Urothelium cell line (cell line): Measurements from ENCODE around the gene PTPN2.
A peak's percentile ranks its signal among the peaks of the same experiment; 100 is the strongest.
"Not testable (repeated sequence)": the region's sequence is repeated elsewhere in the genome, so short reads cannot be mapped to it uniquely, and the experiment has no call there.

Experiments used
- DNase-seq: peaks from one replicate; pipeline ENCODE4 v3.0.0; 2011; ENCODE audit warnings: low spot score, mixed read lengths
- FAIRE-seq: peaks from 2 replicates; lab custom pipeline; 2011; peaks lifted over from hg19 to GRCh38; lab: Jason Lieb, UNC

Gene PTPN2

DNA sequence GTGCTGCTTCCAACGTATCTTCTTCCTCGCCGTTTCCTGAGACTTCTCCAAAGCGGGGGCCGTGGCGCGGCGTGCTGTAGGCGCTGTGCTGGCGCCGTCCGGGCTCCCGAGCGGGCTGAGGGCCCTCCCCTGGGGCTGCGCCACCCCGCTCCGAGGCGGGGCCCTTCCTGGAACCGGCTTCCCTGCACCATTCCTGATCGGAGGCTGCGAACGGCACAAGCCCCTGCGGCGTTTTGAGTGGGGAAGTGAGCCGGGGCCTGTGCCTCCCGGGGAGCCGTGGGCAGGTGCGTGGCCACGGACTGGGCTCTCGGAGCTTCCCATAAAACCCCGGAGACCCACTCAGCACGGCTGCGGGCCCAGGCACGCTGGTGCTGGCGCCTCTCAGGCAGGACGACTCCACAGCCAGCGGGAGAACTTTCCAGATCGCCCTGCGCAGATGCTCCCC is 106.5 kb downstream of the PTPN2 start:
- FAIRE-seq, result peak; percentile 17

GRCh38 chr18:12776821-12777471 is 107.1 kb downstream of the PTPN2 start:
- DNase-seq, result no peak
- FAIRE-seq, result no peak

More for the DNA sequence above, 106.5 kb downstream of the PTPN2 start:
- no peak for DNase-seq

DNA sequence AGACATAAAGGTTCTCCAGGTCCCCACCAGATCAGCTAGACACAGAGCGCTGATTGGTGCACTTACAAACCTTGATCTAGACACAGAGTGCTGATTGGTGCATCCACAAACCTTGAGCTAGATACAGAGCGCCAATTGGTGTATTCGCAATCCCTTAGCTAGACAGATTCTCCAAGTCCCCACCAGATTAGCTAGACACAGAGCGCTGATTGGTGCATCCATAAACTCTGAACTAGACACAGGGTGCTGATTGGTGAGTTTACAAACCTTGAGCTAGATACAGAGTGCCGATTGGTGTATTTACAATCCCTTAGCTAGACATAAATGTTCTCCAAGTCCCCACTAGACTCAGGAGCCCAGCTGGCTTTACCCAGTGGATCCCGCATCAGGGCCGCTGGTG is 107.6 kb downstream of the PTPN2 start:
- not testable (repeated sequence) for FAIRE-seq, DNase-seq

GRCh38 chr18:12774982-12775381 is 109.1 kb downstream of the PTPN2 start:
- DNase-seq, result peak; percentile 72
- FAIRE-seq, result peak; percentile 48

DNA sequence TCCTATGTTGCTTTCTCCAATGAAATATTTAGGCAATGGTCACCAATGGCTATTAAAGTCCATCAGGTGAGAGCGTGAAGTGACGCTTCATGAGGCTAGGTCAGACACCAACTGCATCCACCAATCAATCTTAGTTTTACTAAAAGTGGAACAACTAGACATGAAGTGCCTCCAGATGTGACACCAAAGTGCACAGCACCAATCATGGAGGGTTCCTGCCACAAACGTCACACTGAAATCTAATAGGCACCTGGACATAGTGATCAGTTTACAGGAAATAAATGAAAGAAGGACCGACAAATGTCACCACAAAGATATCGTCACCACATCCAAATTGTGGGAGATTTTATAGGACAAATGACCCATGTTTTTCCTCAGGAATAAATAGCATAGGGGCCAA is 110.7 kb downstream of the PTPN2 start:
- FAIRE-seq (no peak), DNase-seq (no peak)

DNA sequence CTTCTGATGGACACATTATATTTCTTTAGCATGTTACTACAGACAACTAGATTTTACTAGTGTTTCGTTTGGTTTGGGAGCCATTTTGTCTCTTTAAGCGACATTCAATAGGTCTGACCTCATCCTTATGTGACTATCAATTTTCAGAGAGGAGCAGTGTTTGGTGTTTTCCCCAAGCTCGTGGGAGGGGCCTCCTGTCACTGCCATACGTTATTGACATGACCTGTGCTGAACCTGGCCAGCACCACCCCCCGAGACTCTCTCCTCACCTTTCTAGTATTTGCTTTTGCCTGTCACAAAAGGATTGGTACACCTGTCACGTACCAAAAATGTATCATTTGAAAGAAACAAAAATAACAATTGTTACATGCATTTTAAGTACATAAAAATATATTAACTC is 111.9 kb downstream of the PTPN2 start:
- FAIRE-seq, result no peak

DNA sequence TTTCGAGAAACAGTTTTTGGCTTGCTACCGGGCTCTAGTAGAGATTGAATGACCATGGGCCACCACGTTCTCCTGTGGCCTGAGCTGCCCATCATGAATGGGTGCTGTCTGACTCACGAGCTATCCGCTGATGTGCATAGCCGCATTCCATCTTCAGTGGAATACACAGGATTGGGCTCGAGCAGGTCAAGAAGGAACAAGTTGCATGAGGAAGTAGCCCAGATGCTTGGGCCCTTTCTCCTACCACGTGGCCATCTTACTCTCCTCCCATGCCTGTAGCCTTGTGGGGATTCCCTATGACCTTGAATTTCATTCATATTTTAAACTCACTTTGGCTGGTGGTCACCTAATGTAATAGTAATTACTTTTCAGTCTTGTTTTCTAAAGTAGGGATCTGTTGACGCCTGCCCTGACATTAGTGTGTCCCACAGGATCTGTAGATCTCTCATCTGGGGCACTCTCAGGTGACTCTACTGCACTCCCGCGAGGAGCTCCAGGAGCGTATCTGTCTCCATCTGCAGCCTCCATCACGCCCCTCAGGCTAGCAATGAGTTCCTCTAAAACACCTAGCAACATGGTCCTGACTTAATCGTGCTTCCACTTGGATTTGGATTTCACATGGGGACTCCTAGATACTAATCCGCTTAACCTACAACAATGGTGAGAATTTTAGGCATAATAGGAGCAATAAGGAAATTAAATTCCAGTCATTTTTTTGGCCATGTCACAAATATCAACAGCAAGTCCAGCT is 113.4 kb downstream of the PTPN2 start:
- peak; percentile 5 for FAIRE-seq
- DNase-seq, result no peak

More for the DNA sequence above, 111.9 kb downstream of the PTPN2 start:
- no peak for DNase-seq

GRCh38 chr18:12769644-12770440 is 114.2 kb downstream of the PTPN2 start:
- no peak for DNase-seq
- peak; percentile 91 for FAIRE-seq

DNA sequence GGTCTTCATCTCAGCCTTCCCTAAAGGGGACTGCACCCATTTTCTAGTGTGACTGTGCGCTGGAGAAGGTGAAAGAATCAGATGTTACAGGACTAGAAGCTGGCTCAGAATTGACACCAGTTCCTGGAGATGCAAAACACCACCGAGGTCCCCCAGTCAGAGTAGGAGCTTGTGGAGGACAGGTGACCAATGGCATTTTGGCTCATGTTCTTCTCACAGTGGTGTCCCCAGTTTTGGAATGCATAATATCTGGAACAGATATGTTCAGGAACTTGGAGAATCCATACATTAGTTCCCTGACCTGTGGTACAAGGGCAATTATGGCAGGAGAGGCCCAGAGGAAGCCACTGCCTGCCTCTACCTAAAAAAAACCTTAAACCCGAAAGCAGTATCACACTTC is 114.9 kb downstream of the PTPN2 start:
- DNase-seq, result no peak
- FAIRE-seq, result peak; percentile 59

DNA sequence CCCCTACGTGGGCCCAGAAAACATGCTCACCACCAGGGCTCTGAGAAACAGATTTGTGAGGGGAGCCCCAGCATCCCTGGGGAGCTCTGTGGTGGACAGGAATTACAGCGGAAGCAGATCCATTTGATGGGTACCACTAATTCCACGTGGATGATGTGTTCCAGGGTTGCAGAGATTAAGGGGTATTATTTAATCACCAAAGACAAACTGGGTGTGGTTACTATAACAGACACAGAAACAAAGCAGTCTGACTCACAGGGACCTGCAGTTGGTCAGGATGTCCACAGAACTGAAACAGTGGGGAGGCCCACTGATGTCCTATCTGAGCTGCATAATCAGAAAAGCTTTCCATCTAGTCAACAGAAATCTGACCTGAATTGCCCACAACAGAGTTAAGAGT is 115.4 kb downstream of the PTPN2 start:
- peak; percentile 72 for FAIRE-seq
- no peak for DNase-seq

DNA sequence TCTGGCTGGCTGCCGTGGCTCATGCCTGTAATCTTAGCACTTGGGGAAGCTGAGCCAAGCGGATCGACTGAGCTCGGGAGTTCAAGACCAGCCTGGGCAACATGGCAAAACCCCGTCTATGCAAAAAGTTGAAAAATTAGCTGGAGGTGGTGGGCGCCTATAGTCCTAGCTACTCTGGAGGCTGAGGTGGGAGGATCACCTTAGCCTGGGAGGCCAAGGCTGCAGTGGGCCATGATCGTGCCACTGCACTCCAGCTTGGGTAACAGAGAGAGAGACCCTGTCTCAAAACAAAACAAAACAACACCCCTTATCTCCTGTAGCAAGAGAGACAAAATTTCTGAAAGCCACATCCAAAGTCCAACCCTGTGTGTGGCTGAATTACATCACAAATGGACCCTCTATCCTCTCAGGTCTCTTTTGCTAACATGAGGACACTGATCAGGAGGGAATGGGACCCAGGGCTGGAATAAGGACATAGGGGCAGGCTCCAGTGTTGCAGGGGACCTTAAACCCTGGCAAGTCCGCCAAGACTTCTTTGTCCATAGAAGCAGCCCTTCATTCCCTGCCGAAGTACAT is 116.4 kb downstream of the PTPN2 start:
- FAIRE-seq (no peak), DNase-seq (no peak)

- no peak for DNase-seq
- no peak for FAIRE-seq
These were observed 117.0 kb downstream of the PTPN2 start for GRCh38 chr18:12766986-12767433.

DNA sequence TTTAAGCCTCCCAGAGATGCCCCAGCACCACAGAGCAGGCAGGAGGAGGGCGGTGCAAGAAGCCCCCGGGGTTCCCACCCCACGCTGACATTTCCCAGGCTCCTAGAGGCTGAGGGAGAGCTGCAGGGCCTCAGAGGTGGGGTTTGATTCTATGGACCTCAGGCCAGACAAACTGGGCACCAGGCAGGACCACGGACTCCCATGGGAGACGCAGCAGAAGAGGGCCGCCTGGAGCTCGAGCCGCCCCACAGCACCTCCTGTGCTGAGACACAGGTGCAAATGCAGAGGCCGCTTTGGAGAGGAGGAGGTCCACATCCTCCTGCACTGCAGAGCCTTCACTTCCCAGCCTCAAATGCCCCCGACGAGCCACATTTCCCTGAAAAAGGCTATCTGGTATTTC is 118.5 kb downstream of the PTPN2 start:
- no peak for FAIRE-seq
- no peak for DNase-seq

DNA sequence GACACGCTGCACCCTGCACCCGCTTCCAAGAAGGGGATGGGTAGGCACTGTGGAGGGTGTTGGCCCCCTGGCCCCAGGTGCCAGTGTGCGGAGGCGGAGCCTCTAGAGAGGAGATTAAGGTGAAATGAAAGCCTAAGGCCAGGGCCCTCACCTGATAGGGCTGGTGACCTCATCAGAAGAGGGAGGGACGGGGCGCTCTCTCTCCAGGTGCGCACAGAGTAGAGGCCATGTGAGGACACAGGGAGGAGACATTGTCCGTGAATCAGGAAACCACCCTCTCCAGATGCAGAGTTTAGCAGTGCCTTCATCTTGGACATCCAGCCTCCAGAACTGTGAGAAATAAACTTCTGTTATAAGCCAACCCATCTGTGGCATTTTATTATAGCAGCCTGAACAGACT is 118.9 kb downstream of the PTPN2 start:
- no peak for DNase-seq
- FAIRE-seq, result no peak

GRCh38 chr18:12758566-12758965 is 125.5 kb downstream of the PTPN2 start:
- not testable (repeated sequence) for DNase-seq, FAIRE-seq

- not testable (repeated sequence) for DNase-seq
- FAIRE-seq, result peak; percentile 84
These were observed 127.3 kb downstream of the PTPN2 start for GRCh38 chr18:12756619-12757239.

GRCh38 chr18:12755606-12756005 is 128.4 kb downstream of the PTPN2 start:
- not testable (repeated sequence) for DNase-seq, FAIRE-seq

- FAIRE-seq (peak; percentile 94), DNase-seq (no peak)
These were observed 129.5 kb downstream of the PTPN2 start for GRCh38 chr18:12754511-12754910.

- FAIRE-seq (peak; percentile 77), DNase-seq (peak; percentile 15)
These were observed 132.1 kb downstream of the PTPN2 start for GRCh38 chr18:12751891-12752290.

DNA sequence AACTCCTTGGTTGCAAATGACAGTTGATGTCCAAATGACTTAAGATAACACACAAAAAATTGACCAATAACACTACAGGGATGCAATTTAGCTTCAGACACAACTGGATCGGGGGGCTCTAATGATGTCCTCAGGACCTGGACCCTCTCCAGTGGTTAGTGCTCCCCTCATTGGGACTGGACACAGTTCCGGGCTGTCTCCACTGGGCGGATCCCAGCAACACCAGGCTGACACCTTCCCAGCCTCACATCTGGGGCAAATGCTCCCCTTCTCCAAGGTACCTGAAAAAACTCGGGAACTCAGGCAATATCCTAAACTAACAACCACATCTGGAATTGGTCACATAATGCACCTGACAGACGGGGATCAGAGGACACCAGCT is 132.5 kb downstream of the PTPN2 start:
- DNase-seq (no peak), FAIRE-seq (no peak)
